MM.1S (cell line): Measurements from ENCODE around the gene PPM1K.

Experiments
- DNase-seq: peaks from one replicate; pipeline ENCODE4 v3.0.0-alpha.2; 2015
- H2AFZ ChIP-seq: fragments of 300-600 bp; sonication (generic); 2 replicates; pipeline ENCODE4 v1.6.0; 2016; ENCODE audit warnings: antibody characterized with exemption, low read length
- H3F3A ChIP-seq: fragments of 300-600 bp; sonication (generic); 2 replicates; pipeline ENCODE4 v1.6.1; 2016; ENCODE audit warnings: mild to moderate bottlenecking, antibody characterized with exemption, low read length, moderate library complexity, mixed read lengths; ENCODE audit not compliant: insufficient read depth
- H3K27ac ChIP-seq: fragments of 300-600 bp; sonication (generic); 2 replicates; pipeline ENCODE4 v1.5.1; 2016; ENCODE audit warnings: mild to moderate bottlenecking, low read length
- H3K27me3 ChIP-seq: fragments of 300-600 bp; sonication (generic); replicated peaks from 2 replicates; pipeline ENCODE4 v1.6.0; 2016; ENCODE audit warnings: low read length; ENCODE audit not compliant: insufficient read depth
- H3K36me3 ChIP-seq: fragments of 300-600 bp; sonication (generic); replicated peaks from 2 replicates; pipeline ENCODE4 v1.6.1; 2016; ENCODE audit warnings: mild to moderate bottlenecking, low read length, mixed read lengths; ENCODE audit not compliant: insufficient read depth
- H3K4me1 ChIP-seq: fragments of 300-600 bp; sonication (generic); 2 replicates; pipeline ENCODE4 v1.6.1; 2016; ENCODE audit warnings: low read length, mixed read lengths
- H3K4me2 ChIP-seq: fragments of 300-600 bp; sonication (generic); 2 replicates; pipeline ENCODE4 v1.6.0; 2016; ENCODE audit warnings: low read depth, low read length
- H3K4me3 ChIP-seq: fragments of 300-600 bp; sonication (generic); 2 replicates; pipeline ENCODE4 v1.5.1; 2016; ENCODE audit warnings: low read length, mixed read lengths
- H3K79me2 ChIP-seq: fragments of 300-600 bp; sonication (generic); 2 replicates; pipeline ENCODE4 v1.6.1; 2016; ENCODE audit warnings: mixed run types, low read length, mixed read lengths
- H3K9ac ChIP-seq: fragments of 300-600 bp; sonication (generic); 2 replicates; pipeline ENCODE4 v1.6.1; 2016; ENCODE audit warnings: low read length, mixed read lengths
- H3K9me2 ChIP-seq: fragments of 300-600 bp; sonication (generic); replicated peaks from 2 replicates; pipeline ENCODE4 v1.6.1; 2016; ENCODE audit warnings: mild to moderate bottlenecking, low read length, mixed read lengths; ENCODE audit not compliant: insufficient read depth
- H3K9me3 ChIP-seq: fragments of 300-600 bp; sonication (generic); replicated peaks from 2 replicates; pipeline ENCODE4 v1.6.1; 2016; ENCODE audit warnings: mild to moderate bottlenecking, low read length, mixed read lengths; ENCODE audit not compliant: insufficient read depth
- H4K20me1 ChIP-seq: fragments of 300-600 bp; sonication (generic); 2 replicates; pipeline ENCODE4 v1.6.1; 2016; ENCODE audit warnings: mild to moderate bottlenecking, low read length, moderate library complexity, mixed read lengths; ENCODE audit not compliant: insufficient read depth
- EZH2 ChIP-seq: fragments of 300-600 bp; sonication (generic); optimal IDR thresholded peaks from 2 replicates; pipeline ENCODE3; 2017; ENCODE audit warnings: low read depth, mild to moderate bottlenecking, antibody characterized with exemption, low read length, mixed read lengths
- EZH2phosphoT487 ChIP-seq: fragments of 300-600 bp; sonication (generic); IDR thresholded peaks from 2 replicates; pipeline ENCODE4 v1.6.1; 2018; ENCODE audit warnings: antibody characterized with exemption, low read length
- TF ChIP-seq, protein P1 (sequence below): fragments of 300-600 bp; sonication (generic); IDR thresholded peaks from 2 replicates; pipeline ENCODE4 v1.5.1; 2016; ENCODE audit warnings: antibody characterized with exemption, low read length, mixed read lengths

The PPM1K gene

GRCh38 chr4:88225232-88226105, 58.9 kb downstream of the PPM1K start:
- Histone ChIP-seq H3K9me3 (no peaks in the 10 kb centered on the region), H3K9me2 (no peaks in the 10 kb centered on the region), H3K4me1 (no peaks in the 10 kb centered on the region), H3K27me3 (no peaks in the 10 kb centered on the region), H4K20me1 (no peaks in the 10 kb centered on the region), H3K27ac (no peak overlapping the region), H2AFZ (no peak overlapping the region), H3K4me3 (no peak overlapping the region), H3K9ac (no peak overlapping the region), H3K4me2 (no peak overlapping the region), H3K79me2 (no peaks in the 10 kb centered on the region), H3F3A (no peaks in the 10 kb centered on the region), H3K36me3 (no peaks in the 10 kb centered on the region)
- DNase-seq = no peak
- TF ChIP-seq, protein P1, sequence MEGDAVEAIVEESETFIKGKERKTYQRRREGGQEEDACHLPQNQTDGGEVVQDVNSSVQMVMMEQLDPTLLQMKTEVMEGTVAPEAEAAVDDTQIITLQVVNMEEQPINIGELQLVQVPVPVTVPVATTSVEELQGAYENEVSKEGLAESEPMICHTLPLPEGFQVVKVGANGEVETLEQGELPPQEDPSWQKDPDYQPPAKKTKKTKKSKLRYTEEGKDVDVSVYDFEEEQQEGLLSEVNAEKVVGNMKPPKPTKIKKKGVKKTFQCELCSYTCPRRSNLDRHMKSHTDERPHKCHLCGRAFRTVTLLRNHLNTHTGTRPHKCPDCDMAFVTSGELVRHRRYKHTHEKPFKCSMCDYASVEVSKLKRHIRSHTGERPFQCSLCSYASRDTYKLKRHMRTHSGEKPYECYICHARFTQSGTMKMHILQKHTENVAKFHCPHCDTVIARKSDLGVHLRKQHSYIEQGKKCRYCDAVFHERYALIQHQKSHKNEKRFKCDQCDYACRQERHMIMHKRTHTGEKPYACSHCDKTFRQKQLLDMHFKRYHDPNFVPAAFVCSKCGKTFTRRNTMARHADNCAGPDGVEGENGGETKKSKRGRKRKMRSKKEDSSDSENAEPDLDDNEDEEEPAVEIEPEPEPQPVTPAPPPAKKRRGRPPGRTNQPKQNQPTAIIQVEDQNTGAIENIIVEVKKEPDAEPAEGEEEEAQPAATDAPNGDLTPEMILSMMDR = no peak
- TF ChIP-seq EZH2 (no peak), EZH2phosphoT487 (no peak)

GRCh38 chr4:88223516-88223915, 60.8 kb downstream of the PPM1K start:
- no peaks in the 10 kb centered on the region for H4K20me1 ChIP-seq
- H3K4me2 ChIP-seq = no peak overlapping the region
- no peaks in the 10 kb centered on the region for H3K9me2 ChIP-seq
- no peak overlapping the region for H3K9ac ChIP-seq
- TF ChIP-seq EZH2 (no peak), EZH2phosphoT487 (no peak)
- TF ChIP-seq, protein P1 = no peak
- H2AFZ ChIP-seq = no peak overlapping the region
- no peaks in the 10 kb centered on the region for H3K79me2 ChIP-seq
- H3K27ac ChIP-seq = no peak overlapping the region
- H3K36me3 ChIP-seq = no peaks in the 10 kb centered on the region
- H3K4me1 ChIP-seq = no peaks in the 10 kb centered on the region
- no peaks in the 10 kb centered on the region for H3K9me3 ChIP-seq
- DNase-seq = no peak
- H3K4me3 ChIP-seq = no peak overlapping the region
- H3K27me3 ChIP-seq = no peaks in the 10 kb centered on the region
- H3F3A ChIP-seq = no peaks in the 10 kb centered on the region

DNA sequence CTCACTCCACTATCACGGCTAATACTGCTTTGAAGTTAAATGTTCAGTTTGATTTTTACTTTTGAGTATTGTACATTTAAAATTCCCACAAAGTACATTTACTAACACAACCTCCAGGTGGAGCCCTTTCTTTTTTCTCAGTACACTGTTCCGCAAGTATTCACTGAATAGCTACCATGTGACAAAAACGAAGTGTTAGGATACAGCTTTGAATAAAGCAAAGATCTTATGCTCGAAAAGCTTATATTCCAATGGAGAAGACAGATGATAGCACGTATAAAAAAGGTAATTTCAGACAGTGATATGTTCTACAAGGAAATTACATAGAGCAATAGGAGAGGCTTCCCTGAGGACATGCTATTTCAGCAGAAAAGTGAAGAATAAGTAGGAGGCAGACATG, 65.3 kb downstream of the PPM1K start:
- Histone ChIP-seq H3K4me1 (no peaks in the 10 kb centered on the region), H2AFZ (no peak overlapping the region), H3K4me3 (no peak overlapping the region), H3K27me3 (no peaks in the 10 kb centered on the region), H4K20me1 (no peaks in the 10 kb centered on the region), H3K27ac (no peak overlapping the region), H3F3A (no peaks in the 10 kb centered on the region), H3K9me3 (no peaks in the 10 kb centered on the region), H3K9me2 (no peaks in the 10 kb centered on the region), H3K36me3 (no peaks in the 10 kb centered on the region), H3K9ac (no peak overlapping the region), H3K4me2 (no peak overlapping the region), H3K79me2 (no peaks in the 10 kb centered on the region)
- DNase-seq = peak; percentile 61
- no peak for TF ChIP-seq EZH2
- TF ChIP-seq, protein P1 = peak; percentile 67
- no peak for TF ChIP-seq EZH2phosphoT487
